HS-27A (cell line): ENCODE data around the gene RBBP8.

Source experiments
- DNase-seq: peaks from one replicate; pipeline ENCODE4 v3.0.0-alpha.2; 2012; ENCODE audit warnings: low read depth, missing footprints

Gene RBBP8

DNA sequence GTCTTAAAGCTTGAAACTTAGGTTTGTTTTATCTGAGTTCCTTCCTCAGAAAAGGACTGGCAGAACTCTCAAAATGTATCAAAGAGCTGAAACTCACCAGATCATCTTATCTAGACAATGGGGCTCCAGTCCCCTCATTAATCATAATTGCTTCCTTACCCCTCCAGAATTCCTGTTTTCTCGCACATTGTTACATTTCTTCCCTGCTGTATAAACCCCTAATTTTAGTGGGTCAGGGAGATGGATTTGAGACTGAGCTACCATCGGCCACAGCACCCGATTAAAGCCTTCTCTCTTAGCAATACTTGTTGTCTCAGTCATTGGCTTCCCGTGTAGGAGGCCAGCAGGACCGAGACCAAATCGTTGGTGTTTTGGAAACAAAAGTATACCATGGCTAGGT lies 130.4 kb downstream of the RBBP8 start:
- DNase-seq: no peak

- no peak for DNase-seq
Measured at GRCh38 chr18:23065234-23065806, 132.2 kb downstream of the RBBP8 start.

DNA sequence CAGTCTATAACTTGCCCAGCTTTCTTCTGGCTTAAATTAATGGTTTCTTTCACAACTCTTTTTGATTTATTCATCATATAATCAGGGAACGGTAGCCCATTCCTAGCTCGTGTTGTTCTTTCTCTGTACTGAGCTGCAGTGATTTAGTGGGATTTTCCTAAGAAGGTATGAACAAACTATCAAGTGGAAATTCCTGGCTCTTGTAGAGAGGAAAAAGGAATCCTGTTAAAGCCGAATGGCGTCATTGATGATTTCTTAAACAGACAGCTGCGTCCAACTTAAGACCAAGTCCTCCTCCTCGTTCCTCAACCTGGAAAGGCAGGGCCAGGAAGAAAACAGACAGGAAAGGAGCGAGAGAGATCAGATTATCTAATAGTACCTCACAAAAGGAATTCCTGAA lies 132.9 kb downstream of the RBBP8 start:
- DNase-seq: no peak

DNA sequence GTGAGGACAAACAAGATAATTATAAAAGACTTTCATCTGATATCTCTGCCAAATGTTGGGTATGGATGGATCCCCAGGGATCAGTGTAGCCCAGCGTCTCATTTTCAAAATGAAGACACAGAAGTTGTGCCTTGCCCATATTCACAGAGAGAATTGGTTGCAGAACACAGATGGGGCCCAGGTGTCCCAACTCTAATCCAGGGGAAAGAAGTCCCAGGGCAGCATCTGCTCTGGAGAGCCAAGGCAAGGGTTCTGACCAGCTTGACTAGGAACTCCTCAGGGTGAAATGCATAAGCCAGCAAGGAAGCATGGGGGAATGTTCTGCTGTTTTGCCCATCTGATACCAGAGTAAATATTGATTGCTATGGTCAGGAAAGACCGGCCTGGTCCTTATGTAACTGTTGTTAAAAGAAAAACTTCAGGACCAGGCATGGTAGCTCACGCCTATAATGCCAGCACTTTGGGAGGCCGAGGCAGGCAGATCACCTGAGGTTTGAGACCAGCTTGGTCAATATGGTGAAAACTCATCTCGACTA lies 133.4 kb downstream of the RBBP8 start:
- no peak for DNase-seq

DNA sequence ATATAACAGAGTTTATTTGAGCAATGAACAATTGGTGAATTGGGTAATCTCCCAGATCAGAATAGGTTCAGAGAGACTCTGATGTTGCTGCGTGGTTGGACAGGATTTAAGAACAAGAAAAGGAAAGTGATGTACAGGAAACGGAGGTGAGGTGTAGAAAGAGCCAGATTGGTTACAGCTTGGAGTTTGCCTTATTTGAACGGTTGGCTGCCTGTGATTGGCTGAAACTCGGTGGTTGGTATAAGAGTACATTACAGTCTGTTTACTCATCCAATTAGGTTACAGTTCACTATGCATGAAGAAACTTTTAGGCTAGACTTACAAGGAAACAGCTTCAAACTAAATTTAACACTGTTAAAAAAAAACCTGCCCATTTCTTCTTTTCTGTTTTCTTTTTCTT lies 134.1 kb downstream of the RBBP8 start:
- no peak for DNase-seq

DNA sequence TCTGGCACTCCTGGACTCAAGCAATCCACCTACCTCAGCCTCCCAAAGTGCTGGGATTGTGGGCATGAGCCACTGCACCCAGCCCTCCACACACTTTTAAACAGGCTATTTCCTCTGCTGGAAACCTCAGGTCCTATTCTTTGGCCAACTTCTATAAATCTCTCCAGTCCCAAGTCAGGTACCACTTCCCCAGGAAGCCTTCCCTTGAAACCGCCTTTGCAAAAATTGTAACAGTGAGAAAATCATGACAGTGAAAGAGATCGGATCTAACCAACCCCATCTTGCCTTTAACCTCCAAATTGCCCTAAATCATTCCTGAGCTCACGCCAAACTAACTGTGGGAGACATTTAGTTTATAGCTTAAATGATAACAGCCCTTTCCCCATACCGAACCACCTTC lies 134.9 kb downstream of the RBBP8 start:
- no peak for DNase-seq

GRCh38 chr18:23068570-23069310 lies 135.6 kb downstream of the RBBP8 start:
- DNase-seq: no peak

DNA sequence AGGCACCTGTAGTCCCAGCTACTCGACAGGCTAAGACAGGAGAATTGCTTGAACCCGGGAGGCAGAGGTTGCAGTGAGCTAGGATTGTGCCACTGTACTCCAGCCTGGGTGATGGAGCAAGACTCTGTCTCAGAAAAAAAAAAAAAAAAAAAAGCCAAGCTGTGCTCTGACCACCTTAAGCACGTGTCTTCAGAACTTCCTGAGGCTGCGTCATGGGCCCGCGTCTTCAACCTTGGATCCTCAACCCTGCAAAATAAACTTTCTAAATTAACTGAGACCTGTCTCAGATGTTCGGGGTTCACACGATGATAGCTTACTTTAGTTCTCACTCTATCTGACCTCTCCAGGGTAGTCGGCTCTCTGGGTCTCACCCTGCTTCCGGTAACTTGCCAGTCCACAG lies 136.4 kb downstream of the RBBP8 start:
- no peak for DNase-seq

GRCh38 chr18:23069898-23070297 lies 136.8 kb downstream of the RBBP8 start:
- DNase-seq: no peak

- DNase-seq: no peak
Measured at GRCh38 chr18:23071285-23071684, 138.2 kb downstream of the RBBP8 start.

GRCh38 chr18:23072079-23072478 lies 139.0 kb downstream of the RBBP8 start:
- no peak for DNase-seq

DNA sequence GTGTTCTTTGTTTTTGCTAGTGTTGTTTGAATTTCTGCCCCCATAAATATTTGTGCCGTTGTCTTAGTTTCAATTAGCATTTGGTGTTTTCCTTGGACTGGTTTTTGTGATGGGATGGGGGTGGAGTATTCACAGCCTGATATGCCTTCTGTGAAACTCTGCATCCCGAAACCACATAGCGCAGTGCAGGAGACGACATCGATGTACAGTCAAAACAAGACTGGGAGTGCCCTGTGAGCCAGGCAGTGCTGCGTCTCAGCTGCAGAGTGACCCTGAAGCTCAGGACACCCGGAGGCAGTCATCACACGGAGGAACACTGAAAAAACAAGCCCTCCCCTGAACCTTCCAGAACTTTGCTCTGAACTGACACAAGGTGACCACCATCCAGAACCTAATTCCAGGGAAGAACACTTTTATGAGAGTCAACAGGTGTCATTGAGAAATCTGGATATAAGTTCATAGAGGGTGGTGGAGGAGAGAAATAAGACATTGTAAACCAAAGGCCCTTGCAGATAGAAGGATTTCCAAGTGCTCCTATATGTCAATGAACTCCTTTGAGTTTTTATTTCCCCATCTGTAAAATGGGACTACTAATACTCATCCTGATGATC lies 141.0 kb downstream of the RBBP8 start:
- DNase-seq: no peak
